ENCODE data around the gene CC2D1A. TPM values are rescaled to one million over a fixed set of nuclear protein-coding genes. Genes with fewer than 3 reads are reported as not detected.

Gene CC2D1A
- total RNA-seq, 2 experiments from 2014 or later: 23.3 to 44.0 TPM

- Histone ChIP-seq H3K4me2 (ENCODE audit: low read length) (no peak overlapping the region), H3K9me2 (ENCODE audit: insufficient read depth, low read length) (no peaks in the 10 kb centered on the region), H3K79me2 (ENCODE audit: insufficient read depth, low read depth, low read length) (no peaks in the 10 kb centered on the region), H4K20me1 (ENCODE audit: insufficient read depth, low read length) (no peaks in the 10 kb centered on the region; the same call in 1 of the 2 replicates), H3K4me1 (ENCODE audit: insufficient read depth, low read length, poor library complexity, severe bottlenecking) (no peaks in the 10 kb centered on the region), H3K36me3 (ENCODE audit: insufficient read depth, low read length) (peaks cover 68% of the 10 kb centered on the region), H3K27ac (ENCODE audit: low read depth, low read length, poor library complexity, severe bottlenecking) (no peak overlapping the region), H3K9me3 (ENCODE audit: low read length) (no peaks in the 10 kb centered on the region), H2AFZ (ENCODE audit: low read length) (no peak overlapping the region), H3K4me3 (ENCODE audit: low read depth, low read length, poor library complexity, severe bottlenecking) (no peak overlapping the region)
- no TSS peak for BruUV-seq (replicated peaks)
- DNase-seq (ENCODE audit: low spot score): no peak
- TF ChIP-seq, protein P1, sequence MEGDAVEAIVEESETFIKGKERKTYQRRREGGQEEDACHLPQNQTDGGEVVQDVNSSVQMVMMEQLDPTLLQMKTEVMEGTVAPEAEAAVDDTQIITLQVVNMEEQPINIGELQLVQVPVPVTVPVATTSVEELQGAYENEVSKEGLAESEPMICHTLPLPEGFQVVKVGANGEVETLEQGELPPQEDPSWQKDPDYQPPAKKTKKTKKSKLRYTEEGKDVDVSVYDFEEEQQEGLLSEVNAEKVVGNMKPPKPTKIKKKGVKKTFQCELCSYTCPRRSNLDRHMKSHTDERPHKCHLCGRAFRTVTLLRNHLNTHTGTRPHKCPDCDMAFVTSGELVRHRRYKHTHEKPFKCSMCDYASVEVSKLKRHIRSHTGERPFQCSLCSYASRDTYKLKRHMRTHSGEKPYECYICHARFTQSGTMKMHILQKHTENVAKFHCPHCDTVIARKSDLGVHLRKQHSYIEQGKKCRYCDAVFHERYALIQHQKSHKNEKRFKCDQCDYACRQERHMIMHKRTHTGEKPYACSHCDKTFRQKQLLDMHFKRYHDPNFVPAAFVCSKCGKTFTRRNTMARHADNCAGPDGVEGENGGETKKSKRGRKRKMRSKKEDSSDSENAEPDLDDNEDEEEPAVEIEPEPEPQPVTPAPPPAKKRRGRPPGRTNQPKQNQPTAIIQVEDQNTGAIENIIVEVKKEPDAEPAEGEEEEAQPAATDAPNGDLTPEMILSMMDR (conservative IDR thresholded peaks at IDR 0.05; ENCODE audit: low read length): no peak
- TF ChIP-seq EZH2phosphoT487 (IDR thresholded peaks at IDR 0.05; ENCODE audit: borderline replicate concordance, low read depth, low read length): no peak
- ChIA-PET POLR2A (interaction anchor here (0.5 kb wide), 1 partner anchor 13 kb away, joined by 3 read pairs; no protein-coding TSS in a partner anchor), CTCF (ENCODE audit: unreplicated experiment) (no interaction called here)
- intact Hi-C loops (cut with micrococcal nuclease; ENCODE audit: unreplicated experiment): no loop called here
These were observed 56.1 kb downstream of the CC2D1A start for GRCh38 chr19:13961826-13962698.

DNA sequence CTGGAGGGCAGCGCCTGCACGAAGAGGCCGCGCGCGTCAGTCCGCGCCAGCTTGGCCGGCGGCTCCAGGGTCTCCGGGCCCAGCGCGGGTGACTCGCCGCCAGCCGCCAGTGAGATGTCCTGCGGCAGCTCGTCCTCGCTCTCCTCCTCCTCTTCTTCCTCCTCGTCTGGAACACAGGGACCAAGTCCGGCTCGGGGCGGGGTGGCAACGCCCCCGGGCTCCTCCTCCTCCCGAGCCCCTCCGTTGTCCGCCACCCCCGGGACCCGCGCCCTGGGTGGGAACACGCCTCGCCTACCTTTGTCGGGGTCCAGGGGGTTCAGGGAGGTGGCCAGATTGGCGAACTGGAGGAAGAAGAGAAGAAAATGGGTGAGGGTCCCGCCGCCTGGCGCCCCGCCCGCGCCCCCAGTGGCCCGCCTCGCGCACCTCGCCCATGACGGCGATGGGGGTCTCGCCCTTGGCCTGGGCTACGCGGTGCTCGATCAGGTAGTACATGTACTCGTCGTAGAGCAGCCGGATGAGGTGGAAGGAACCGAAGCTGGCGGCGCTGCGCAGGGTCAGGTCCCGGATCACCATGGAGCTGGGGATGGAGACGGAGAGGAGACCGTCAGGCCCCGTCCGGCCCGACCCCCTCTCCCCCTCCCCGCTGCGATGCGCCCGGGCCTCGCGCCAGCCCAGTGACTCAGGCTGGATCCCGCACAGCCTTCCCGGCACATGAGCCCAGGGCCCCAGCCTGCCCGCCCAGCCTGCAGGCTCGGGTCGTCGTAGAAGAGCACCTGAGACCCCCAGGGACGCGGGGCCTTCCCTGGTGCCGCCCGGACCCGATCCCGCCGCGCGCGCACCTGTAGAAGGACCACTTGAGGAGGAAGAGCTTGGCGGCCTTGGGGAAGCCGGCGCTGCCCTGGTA is 57.0 kb downstream of the CC2D1A start:
- H2AFZ ChIP-seq (ENCODE audit: low read length): no peak overlapping the region
- no peak overlapping the region for H3K4me2 ChIP-seq (ENCODE audit: low read length)
- no peaks in the 10 kb centered on the region for H3K9me2 ChIP-seq (ENCODE audit: insufficient read depth, low read length)
- H3K79me2 ChIP-seq (ENCODE audit: insufficient read depth, low read depth, low read length): no peaks in the 10 kb centered on the region
- no peak overlapping the region for H3K4me3 ChIP-seq (ENCODE audit: low read depth, low read length, poor library complexity, severe bottlenecking)
- POLR2A ChIA-PET: no interaction called here
- H3K4me1 ChIP-seq (ENCODE audit: insufficient read depth, low read length, poor library complexity, severe bottlenecking): no peaks in the 10 kb centered on the region
- H3K27ac ChIP-seq (ENCODE audit: low read depth, low read length, poor library complexity, severe bottlenecking): no peak overlapping the region
- DNase-seq (ENCODE audit: low spot score): no peak
- no TSS peak for BruUV-seq (replicated peaks)
- intact Hi-C loops (cut with micrococcal nuclease; ENCODE audit: unreplicated experiment): no loop called here
- CTCF ChIA-PET (ENCODE audit: unreplicated experiment): no interaction called here
- no peaks in the 10 kb centered on the region for H3K9me3 ChIP-seq (ENCODE audit: low read length)
- no peak for TF ChIP-seq EZH2phosphoT487 (IDR thresholded peaks at IDR 0.05; ENCODE audit: borderline replicate concordance, low read depth, low read length)
- TF ChIP-seq, protein P1 (conservative IDR thresholded peaks at IDR 0.05; ENCODE audit: low read length): no peak
- no peaks in the 10 kb centered on the region; the same call in 1 of the 2 replicates for H4K20me1 ChIP-seq (ENCODE audit: insufficient read depth, low read length)
- peaks cover 66% of the 10 kb centered on the region for H3K36me3 ChIP-seq (ENCODE audit: insufficient read depth, low read length)

Data from OCI-LY7 (cell line).